ENCODE measurements around the gene CRADD.

Gene CRADD

GRCh38 chr12:93673084-93673483 is 4.1 kb upstream of the CRADD start:
- DNase-seq = no peak

GRCh38 chr12:93674386-93674785 is 2.8 kb upstream of the CRADD start:
- DNase-seq = no peak

GRCh38 chr12:93676408-93677194 is 574 bp upstream of the CRADD start:
- peak; percentile 24 for DNase-seq

GRCh38 chr12:93678779-93679178 is 1.6 kb downstream of the CRADD start:
- DNase-seq = no peak

- no peak for DNase-seq
Measured at GRCh38 chr12:93679308-93679925, 2.2 kb downstream of the CRADD start.

- DNase-seq = no peak
Measured at GRCh38 chr12:93680006-93680405, 2.8 kb downstream of the CRADD start.

GRCh38 chr12:93682846-93683261 is 5.7 kb downstream of the CRADD start:
- DNase-seq = no peak

GRCh38 chr12:93683410-93683809 is 6.2 kb downstream of the CRADD start:
- no peak for DNase-seq

GRCh38 chr12:93684716-93685115 is 7.5 kb downstream of the CRADD start:
- DNase-seq = no peak

- DNase-seq = no peak
Measured at GRCh38 chr12:93686572-93687356, 9.6 kb downstream of the CRADD start.

GRCh38 chr12:93689076-93689834 is 12.1 kb downstream of the CRADD start:
- no peak for DNase-seq

GRCh38 chr12:93696462-93696861 is 19.3 kb downstream of the CRADD start:
- no peak for DNase-seq

- peak; percentile 28 for DNase-seq
Measured at GRCh38 chr12:93698307-93699092, 21.3 kb downstream of the CRADD start.

GRCh38 chr12:93699271-93700145 is 22.3 kb downstream of the CRADD start:
- DNase-seq = peak; percentile 18

GRCh38 chr12:93702707-93703315 is 25.6 kb downstream of the CRADD start:
- no peak for DNase-seq

- DNase-seq = no peak
Measured at GRCh38 chr12:93704122-93704521, 26.9 kb downstream of the CRADD start.

GRCh38 chr12:93704625-93705024 is 27.4 kb downstream of the CRADD start:
- no peak for DNase-seq

- no peak for DNase-seq
Measured at GRCh38 chr12:93705237-93705636, 28.1 kb downstream of the CRADD start.

GRCh38 chr12:93706387-93706786 is 29.2 kb downstream of the CRADD start:
- DNase-seq = no peak

- no peak for DNase-seq
Measured at GRCh38 chr12:93706824-93707223, 29.6 kb downstream of the CRADD start.

GRCh38 chr12:93707836-93708235 is 30.7 kb downstream of the CRADD start:
- DNase-seq = no peak
